Mesenchymal stem cell (in vitro differentiated cells and primary cell): ENCODE results near the gene NAP1L5.

Source experiments
- DNase-seq: peaks from one replicate; pipeline ENCODE4 v3.0.0-alpha.2; 2013
- H2AFZ ChIP-seq: one replicate; pipeline ENCODE4 v1.6.1; 2013; ENCODE audit warnings: low read depth, mild to moderate bottlenecking, control low read depth, inconsistent platforms, low read length, moderate library complexity
- H2AK5ac ChIP-seq: 2 replicates; pipeline ENCODE4 v1.6.1; 2013; ENCODE audit warnings: low read length, moderate library complexity, mild to moderate bottlenecking, inconsistent platforms; ENCODE audit not compliant: severe bottlenecking
- H2BK120ac ChIP-seq: one replicate; pipeline ENCODE4 v1.6.1; 2013; ENCODE audit warnings: low read depth, mild to moderate bottlenecking, inconsistent platforms, low read length, moderate library complexity
- H2BK12ac ChIP-seq, 2 experiments: one replicate each; pipeline ENCODE4 v1.6.1; 2013; ENCODE audit warnings: inconsistent platforms in 2 of 2, low read length in 2 of 2, mild to moderate bottlenecking in 2 of 2, moderate library complexity in 2 of 2, control low read depth in 1 of 2
- H2BK15ac ChIP-seq: one replicate; pipeline ENCODE4 v1.6.1; 2013; ENCODE audit warnings: mild to moderate bottlenecking, low read depth, inconsistent platforms; ENCODE audit not compliant: poor library complexity, severe bottlenecking
- H2BK5ac ChIP-seq: 2 replicates; pipeline ENCODE4 v1.6.1; 2013; ENCODE audit warnings: low read depth, mild to moderate bottlenecking, low read length, control low read depth, inconsistent platforms; ENCODE audit not compliant: poor library complexity, severe bottlenecking
- H3K14ac ChIP-seq, 2 experiments: one replicate each; pipeline ENCODE4 v1.6.1; 2013; ENCODE audit warnings: inconsistent platforms in 2 of 2, low read length in 2 of 2, control low read depth in 1 of 2, mild to moderate bottlenecking in 1 of 2, moderate library complexity in 1 of 2
- H3K18ac ChIP-seq, 2 experiments: one replicate each; pipeline ENCODE4 v1.6.1; 2013; ENCODE audit warnings: inconsistent platforms in 2 of 2, low read length in 2 of 2, control low read depth in 1 of 2, low read depth in 1 of 2, mild to moderate bottlenecking in 1 of 2
- H3K23ac ChIP-seq, 2 experiments: one replicate each; pipeline ENCODE4 v1.6.1; 2013; ENCODE audit warnings: inconsistent platforms in 2 of 2, low read length in 2 of 2, mild to moderate bottlenecking in 2 of 2, moderate library complexity in 2 of 2, control low read depth in 1 of 2
- H3K27ac ChIP-seq: 2 replicates; pipeline ENCODE4 v1.5.1; 2013; ENCODE audit warnings: mild to moderate bottlenecking, moderate library complexity, low read length, control low read depth, inconsistent platforms; ENCODE audit not compliant: poor library complexity, severe bottlenecking
- H3K27me3 ChIP-seq, 2 experiments: 2 replicates each; pipeline versions ENCODE4 v1.6.1 to v1.7.0; 2013; ENCODE audit warnings: low read length in 2 of 2, mild to moderate bottlenecking in 2 of 2, moderate library complexity in 2 of 2, control low read depth in 1 of 2, inconsistent platforms in 1 of 2; ENCODE audit not compliant: control insufficient read depth in 1 of 2, insufficient read depth in 1 of 2
- H3K36me3 ChIP-seq, 2 experiments: 2 replicates each; pipeline versions ENCODE4 v1.6.1 to v1.7.0; 2013; ENCODE audit warnings: low read length in 2 of 2, control low read depth in 1 of 2, inconsistent platforms in 1 of 2, low read depth in 1 of 2, mild to moderate bottlenecking in 1 of 2; ENCODE audit not compliant: insufficient read depth in 2 of 2, control insufficient read depth in 1 of 2
- H3K4ac ChIP-seq, 2 experiments: one replicate each; pipeline ENCODE4 v1.6.1; 2013; ENCODE audit warnings: inconsistent platforms in 2 of 2, low read length in 2 of 2, mild to moderate bottlenecking in 2 of 2, moderate library complexity in 2 of 2, control low read depth in 1 of 2, low read depth in 1 of 2
- H3K4me1 ChIP-seq: 2 replicates; pipeline ENCODE4 v1.6.1; 2013; ENCODE audit warnings: low read depth, low read length, control low read depth; ENCODE audit not compliant: control insufficient read depth, insufficient read depth
- H3K4me2 ChIP-seq: 2 replicates; pipeline ENCODE4 v1.6.1; 2013; ENCODE audit warnings: low read length, mild to moderate bottlenecking, inconsistent platforms; ENCODE audit not compliant: poor library complexity, severe bottlenecking
- H3K4me3 ChIP-seq, 2 experiments: 2 replicates each; pipeline versions ENCODE4 v1.5.1 to v1.7.0; 2013; ENCODE audit warnings: low read length in 2 of 2, mild to moderate bottlenecking in 2 of 2, control low read depth in 1 of 2, low read depth in 1 of 2; ENCODE audit not compliant: insufficient read depth in 1 of 2
- H3K79me1 ChIP-seq: replicated peaks from 2 replicates; pipeline ENCODE4 v1.6.1; 2013; ENCODE audit warnings: mild to moderate bottlenecking, control low read depth, low read length, inconsistent platforms; ENCODE audit not compliant: poor library complexity, severe bottlenecking
- H3K9ac ChIP-seq: 2 replicates; pipeline ENCODE4 v1.7.0; 2013; ENCODE audit warnings: mild to moderate bottlenecking, low read length, moderate library complexity
- H3K9me3 ChIP-seq: 2 replicates; pipeline ENCODE4 v1.7.0; 2013; ENCODE audit warnings: mild to moderate bottlenecking, low read length; ENCODE audit not compliant: control insufficient read depth
- H4K8ac ChIP-seq: one replicate; pipeline ENCODE4 v1.6.1; 2013; ENCODE audit warnings: inconsistent platforms, mild to moderate bottlenecking, low read length, moderate library complexity
- H4K91ac ChIP-seq: one replicate; pipeline ENCODE4 v1.6.1; 2013; ENCODE audit warnings: mild to moderate bottlenecking, low read length, inconsistent platforms
- WGBS: methylation state at CpG from one replicate; pipeline ENCODE4 v1.1.7; 2013; ENCODE audit warnings: mixed read lengths; 5-methylcytosine and 5-hydroxymethylcytosine counted together

The NAP1L5 gene

DNA sequence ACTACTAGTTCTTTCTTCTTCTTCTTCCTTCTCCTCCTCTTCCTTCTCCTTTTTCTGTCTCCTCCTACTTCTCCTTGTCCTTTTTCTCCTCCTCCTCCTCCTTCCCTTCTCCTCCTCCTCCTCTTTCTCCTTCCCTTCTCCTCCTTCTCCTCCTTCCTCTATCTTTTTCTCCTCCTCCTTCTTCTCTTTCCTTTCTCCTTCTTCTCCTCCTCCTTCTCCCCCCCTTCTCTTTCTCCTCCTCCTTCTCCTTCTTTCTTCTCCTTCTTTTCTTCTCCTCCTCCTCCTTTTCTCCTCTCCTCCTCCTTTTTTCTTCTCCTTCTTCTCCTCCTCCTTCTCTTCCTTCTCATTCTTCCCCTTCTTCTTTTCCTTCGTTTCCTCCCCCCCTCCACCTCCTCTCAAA is 21.8 kb upstream of the NAP1L5 start:
- WGBS, result 83% methylated on average over 1 of the region's 1 CpG
- H3K18ac ChIP-seq, result no peak overlapping the region
- H2BK12ac ChIP-seq, result no peak overlapping the region

GRCh38 chr4:88718098-88718497 is 20.5 kb upstream of the NAP1L5 start:
- H4K91ac ChIP-seq, result no peak overlapping the region
- no peak overlapping the region for H3K23ac ChIP-seq
- H3K4me2 ChIP-seq, result no peak overlapping the region
- H3K27me3 ChIP-seq, result no peaks in the 10 kb centered on the region
- DNase-seq, result no peak
- H2BK5ac ChIP-seq, result no peak overlapping the region
- H3K79me1 ChIP-seq, result no peaks in the 10 kb centered on the region
- no peak overlapping the region for H2BK120ac ChIP-seq
- WGBS, result 88% methylated on average over 3 of the region's 5 CpGs
- no peak overlapping the region for H3K14ac ChIP-seq
- H3K4me3 ChIP-seq, result no peak overlapping the region
- H2AFZ ChIP-seq, result no peak overlapping the region
- H3K27ac ChIP-seq, result no peak overlapping the region
- H3K4ac ChIP-seq, result no peak overlapping the region
- no peaks in the 10 kb centered on the region for H3K4me1 ChIP-seq
- H3K9ac ChIP-seq, result no peak overlapping the region
- no peak overlapping the region for H2BK12ac ChIP-seq
- H3K9me3 ChIP-seq, result peaks cover 17% of the 10 kb centered on the region
- no peak overlapping the region for H3K18ac ChIP-seq
- no peak overlapping the region for H2BK15ac ChIP-seq
- peaks cover 10 to 41% of the 10 kb centered on the region in 2 experiments for H3K36me3 ChIP-seq
- no peak overlapping the region for H4K8ac ChIP-seq
- H2AK5ac ChIP-seq, result no peak overlapping the region

More for the DNA sequence above, 21.8 kb upstream of the NAP1L5 start:
- Histone ChIP-seq H4K91ac (no peak overlapping the region), H3K4ac (no peak overlapping the region), H3K4me3 (no peak overlapping the region), H3K36me3 (peaks cover 12 to 53% of the 10 kb centered on the region in 2 experiments), H3K9me3 (peaks cover 17% of the 10 kb centered on the region), H2BK5ac (no peak overlapping the region), H2BK15ac (no peak overlapping the region), H3K9ac (no peak overlapping the region), H3K4me2 (no peak overlapping the region), H3K27me3 (no peaks in the 10 kb centered on the region), H3K79me1 (no peaks in the 10 kb centered on the region), H3K14ac (no peak overlapping the region), H4K8ac (no peak overlapping the region), H3K4me1 (no peaks in the 10 kb centered on the region), H2AK5ac (no peak overlapping the region), H2AFZ (no peak overlapping the region), H3K27ac (no peak overlapping the region), H3K23ac (no peak overlapping the region), H2BK120ac (no peak overlapping the region)
- DNase-seq, result no peak

GRCh38 chr4:88713782-88714181 is 16.2 kb upstream of the NAP1L5 start:
- H3K14ac ChIP-seq, result no peak overlapping the region
- H3K9me3 ChIP-seq, result peaks cover 17% of the 10 kb centered on the region
- no peak overlapping the region for H2BK12ac ChIP-seq
- no peak for DNase-seq
- H2BK120ac ChIP-seq, result no peak overlapping the region
- H4K8ac ChIP-seq, result no peak overlapping the region
- no peak overlapping the region for H3K18ac ChIP-seq
- H2BK15ac ChIP-seq, result no peak overlapping the region
- no peaks in the 10 kb centered on the region for H3K79me1 ChIP-seq
- no peak overlapping the region for H3K27ac ChIP-seq
- H3K36me3 ChIP-seq, result peaks cover 4 to 45% of the 10 kb centered on the region in 2 experiments
- H2BK5ac ChIP-seq, result no peak overlapping the region
- WGBS, result 100% methylated on average over 1 of the region's 1 CpG
- no peaks in the 10 kb centered on the region for H3K27me3 ChIP-seq
- no peak overlapping the region for H3K23ac ChIP-seq
- H2AK5ac ChIP-seq, result no peak overlapping the region
- no peak overlapping the region for H3K4me3 ChIP-seq
- no peaks in the 10 kb centered on the region for H3K4me1 ChIP-seq
- H3K4me2 ChIP-seq, result no peak overlapping the region
- H4K91ac ChIP-seq, result no peak overlapping the region
- no peak overlapping the region for H2AFZ ChIP-seq
- no peak overlapping the region for H3K4ac ChIP-seq
- no peak overlapping the region for H3K9ac ChIP-seq

DNA sequence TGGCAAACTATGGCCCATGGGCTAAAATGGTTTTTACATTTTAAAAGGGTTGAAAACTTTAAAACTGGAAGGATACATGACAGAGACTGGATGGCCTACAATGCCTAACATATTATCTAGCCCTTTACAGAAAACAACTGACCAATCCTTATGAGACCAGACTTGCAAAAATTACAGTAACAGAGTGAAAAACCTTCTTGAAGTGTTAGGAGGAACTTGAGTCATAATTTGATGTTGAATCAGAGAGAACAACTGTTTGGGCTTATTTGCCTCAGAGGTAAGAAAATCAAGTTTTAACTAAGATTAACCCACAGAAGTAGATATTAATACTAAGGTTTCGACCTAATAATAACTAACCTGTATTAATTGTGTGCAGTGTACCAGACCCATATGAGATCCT is 12.4 kb upstream of the NAP1L5 start:
- Histone ChIP-seq H3K23ac (no peak overlapping the region), H3K4me1 (no peaks in the 10 kb centered on the region), H4K8ac (no peak overlapping the region), H3K18ac (no peak overlapping the region), H3K9ac (no peak overlapping the region), H2BK15ac (no peak overlapping the region), H3K14ac (no peak overlapping the region), H2BK5ac (no peak overlapping the region), H3K4me2 (no peak overlapping the region), H2AK5ac (no peak overlapping the region), H3K27me3 (no peaks in the 10 kb centered on the region), H2BK12ac (no peak overlapping the region), H3K36me3 (peaks cover 0 to 38% of the 10 kb centered on the region in 2 experiments), H3K27ac (no peak overlapping the region), H3K4ac (no peak overlapping the region), H3K4me3 (no peak overlapping the region), H3K9me3 (no peaks in the 10 kb centered on the region), H2BK120ac (no peak overlapping the region), H2AFZ (no peak overlapping the region), H4K91ac (no peak overlapping the region), H3K79me1 (no peaks in the 10 kb centered on the region)
- DNase-seq, result no peak
- WGBS, result 100% methylated on average over 1 of the region's 1 CpG
